Measurements from ENCODE around the gene TEX44.

The TEX44 gene

GRCh38 chr2:231634951-231635875, 42.5 kb downstream of the TEX44 start:
- no peak for DNase-seq

DNA sequence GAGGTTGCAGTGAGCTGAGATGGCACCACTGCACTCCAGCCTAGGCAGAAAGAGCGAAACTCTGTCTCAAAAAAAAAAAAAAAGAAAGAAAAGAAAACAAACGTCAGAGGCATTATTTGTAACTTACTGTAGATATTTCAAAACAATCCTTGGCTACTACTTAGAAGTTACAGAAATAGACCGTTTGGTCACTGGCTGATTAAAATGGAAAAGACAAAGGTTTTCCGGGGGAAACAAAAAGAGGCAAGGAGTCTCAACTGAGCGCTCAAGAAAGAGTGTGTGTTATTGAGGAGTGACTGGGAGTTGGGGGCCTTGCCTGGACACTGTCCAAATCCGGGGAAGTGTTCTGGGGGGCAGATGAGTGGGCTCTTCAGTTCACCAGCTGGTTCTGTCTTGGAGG, 47.6 kb downstream of the TEX44 start:
- DNase-seq: no peak

GRCh38 chr2:231640641-231641111, 48.0 kb downstream of the TEX44 start:
- DNase-seq: no peak

DNA sequence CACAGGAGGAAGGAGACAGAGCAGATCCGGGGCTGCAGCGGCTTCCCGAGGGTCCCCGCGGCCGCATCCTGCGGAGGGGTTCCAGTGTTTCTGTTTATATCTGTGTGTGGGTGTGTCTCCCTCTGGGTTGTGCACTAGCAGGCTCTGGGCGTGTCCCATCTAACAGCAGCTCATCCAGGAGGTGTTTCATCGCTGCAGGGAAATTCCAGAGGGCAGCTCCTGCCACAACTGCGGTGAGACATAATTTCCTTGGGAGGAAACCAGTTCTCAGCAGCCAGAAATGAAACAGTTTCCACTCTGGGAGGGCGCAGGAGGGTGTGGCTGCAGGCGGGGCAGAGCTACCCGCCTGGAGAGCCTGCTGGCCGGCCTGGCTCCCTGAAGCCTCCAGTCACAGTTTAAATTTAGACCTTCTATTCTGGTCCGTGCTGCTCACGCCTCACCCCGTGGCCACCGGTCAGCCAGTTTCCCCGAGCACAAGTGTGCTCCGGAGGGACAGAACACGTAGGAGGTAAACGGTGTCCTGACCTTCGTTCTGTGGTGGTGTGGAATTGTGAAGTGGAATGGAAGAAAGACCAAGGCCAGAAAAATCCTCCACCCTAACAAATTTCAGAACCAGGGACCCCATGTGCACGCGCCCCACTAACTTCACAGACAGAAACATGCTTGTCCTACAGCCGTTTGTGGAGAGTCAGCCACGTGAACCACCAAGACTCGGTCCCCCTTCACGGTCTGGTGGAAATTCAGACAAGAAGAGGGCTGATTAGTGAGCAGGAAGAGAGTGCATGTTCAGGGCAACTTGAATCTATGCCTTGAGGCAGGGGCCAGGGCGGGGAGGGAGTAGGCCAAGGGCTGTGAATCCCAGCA, 50.2 kb downstream of the TEX44 start:
- DNase-seq: no peak

GRCh38 chr2:231643495-231643888, 50.8 kb downstream of the TEX44 start:
- no peak for DNase-seq
